Naive B cell (primary cell): ENCODE data around the gene PCAT7. TPM values are rescaled to one million over a fixed set of nuclear protein-coding genes. Genes with fewer than 3 reads are reported as not detected.

Experiments used
- ATAC-seq, 2 donors: fragments of 150-1000 bp; cut with Tn5 transposase; 2 replicates each; pipeline ENCODE4 v1.10.0; 2021; ENCODE audit warnings: low read depth in 2 of 2, mild to moderate bottlenecking in 2 of 2, moderate library complexity in 2 of 2
- DNase-seq: peaks from one replicate; pipeline ENCODE4 v3.0.0; 2022
- H3K27ac Mint-ChIP-seq, 6 donors: one replicate each; pipeline ENCODE4 v1.8.0; 2020 to 2022; ENCODE audit warnings: mild to moderate bottlenecking in 6 of 6, mixed read lengths in 6 of 6, moderate library complexity in 5 of 6, inconsistent platforms in 2 of 6
- H3K27me3 Mint-ChIP-seq, 3 donors: one replicate each; pipeline ENCODE4 v1.8.0; 2021 to 2022; ENCODE audit warnings: mixed read lengths in 3 of 3, mild to moderate bottlenecking in 1 of 3
- H3K36me3 Mint-ChIP-seq, 2 donors: one replicate each; pipeline ENCODE4 v1.8.0; 2020 to 2022; ENCODE audit warnings: mixed read lengths in 2 of 2, inconsistent platforms in 1 of 2, mild to moderate bottlenecking in 1 of 2
- H3K4me1 Mint-ChIP-seq, 3 donors: one replicate each; pipeline ENCODE4 v1.8.0; 2020 to 2022; ENCODE audit warnings: mixed read lengths in 3 of 3, inconsistent platforms in 1 of 3, mild to moderate bottlenecking in 1 of 3, moderate library complexity in 1 of 3
- H3K4me3 Mint-ChIP-seq, 8 donors: one replicate each; pipeline ENCODE4 v1.8.0; 2020 to 2022; ENCODE audit warnings: mild to moderate bottlenecking in 8 of 8, mixed read lengths in 8 of 8, moderate library complexity in 8 of 8, inconsistent platforms in 2 of 8
- H3K9me3 Mint-ChIP-seq, 7 donors: one replicate each; pipeline ENCODE4 v1.8.0; 2020 to 2022; ENCODE audit warnings: mixed read lengths in 7 of 7, mild to moderate bottlenecking in 5 of 7, inconsistent platforms in 2 of 7, moderate library complexity in 1 of 7
- polyA plus RNA-seq, 6 donors: library from polyadenylated mRNA; unstranded; fragments of 300-500 nt; fragmentation: Illumina TruSeq; gene quantifications; one replicate each; pipeline ENCODE4 v1.2.3, GENCODE V29; 2021; ENCODE audit warnings: low read depth in 6 of 6

Gene PCAT7
- polyA plus RNA-seq, 6 donors from 2014 or later = not detected

- H3K36me3 Mint-ChIP-seq = no peaks in the 10 kb centered on the region
- peaks cover 6 to 7% (median 7%) of the 10 kb centered on the region in 3 donors for H3K4me1 Mint-ChIP-seq
- peaks cover 8 to 11% (median 10%) of the 10 kb centered on the region in 3 donors for H3K27me3 Mint-ChIP-seq
- no peak overlapping the region for H3K27ac Mint-ChIP-seq
- H3K4me3 Mint-ChIP-seq = no peak overlapping the region
- peaks cover 0 to 4% (median 0%) of the 10 kb centered on the region in 7 donors for H3K9me3 Mint-ChIP-seq
- ATAC-seq (no peak), DNase-seq (no peak)
Measured at GRCh38 chr9:94599102-94599501, 44.2 kb downstream of the PCAT7 start.

- H3K4me3 Mint-ChIP-seq = no peak overlapping the region
- no peak for ATAC-seq
- no peak for DNase-seq
- peaks cover 0 to 4% (median 0%) of the 10 kb centered on the region in 7 donors for H3K9me3 Mint-ChIP-seq
- H3K4me1 Mint-ChIP-seq = peaks cover 6 to 7% (median 7%) of the 10 kb centered on the region in 3 donors
- no peak overlapping the region for H3K27ac Mint-ChIP-seq
- H3K27me3 Mint-ChIP-seq = peaks cover 10 to 12% (median 12%) of the 10 kb centered on the region in 3 donors
- no peaks in the 10 kb centered on the region for H3K36me3 Mint-ChIP-seq
Measured at GRCh38 chr9:94600258-94600657, 45.4 kb downstream of the PCAT7 start.

GRCh38 chr9:94600715-94601114 is 45.8 kb downstream of the PCAT7 start:
- Mint-ChIP-seq H3K36me3 (no peaks in the 10 kb centered on the region), H3K27ac (no peak overlapping the region), H3K4me1 (peaks cover 6 to 7% (median 7%) of the 10 kb centered on the region in 3 donors), H3K9me3 (peaks cover 0 to 4% (median 0%) of the 10 kb centered on the region in 7 donors), H3K4me3 (no peak overlapping the region), H3K27me3 (peaks cover 12 to 16% (median 15%) of the 10 kb centered on the region in 3 donors)
- ATAC-seq (no peak), DNase-seq (no peak)

GRCh38 chr9:94602666-94603065 is 47.8 kb downstream of the PCAT7 start:
- ATAC-seq = no peak
- Mint-ChIP-seq H3K27me3 (peaks cover 15 to 28% (median 26%) of the 10 kb centered on the region in 3 donors), H3K4me3 (no peak overlapping the region), H3K4me1 (peaks cover 6 to 7% (median 7%) of the 10 kb centered on the region in 3 donors), H3K27ac (peak overlapping the region in 2 of 6 donors; percentile 15 to 27), H3K36me3 (peaks cover 0 to 8% of the 10 kb centered on the region in 2 donors), H3K9me3 (no peaks in the 10 kb centered on the region)
- no peak for DNase-seq

- H3K36me3 Mint-ChIP-seq = peaks cover 0 to 8% of the 10 kb centered on the region in 2 donors
- no peaks in the 10 kb centered on the region for H3K9me3 Mint-ChIP-seq
- H3K27me3 Mint-ChIP-seq = peaks cover 15 to 28% (median 26%) of the 10 kb centered on the region in 3 donors
- H3K4me3 Mint-ChIP-seq = peak overlapping the region in 1 of 8 donors; percentile 6
- peaks cover 6 to 7% (median 7%) of the 10 kb centered on the region in 3 donors for H3K4me1 Mint-ChIP-seq
- peak overlapping the region in 3 of 6 donors; percentile 7 to 51 (median 23) for H3K27ac Mint-ChIP-seq
- ATAC-seq (peak; percentile 67 to 74), DNase-seq (peak; percentile 38)
Measured at GRCh38 chr9:94603259-94604160, 48.6 kb downstream of the PCAT7 start.

GRCh38 chr9:94606646-94607422 is 52.0 kb downstream of the PCAT7 start:
- peak overlapping the region in 1 of 6 donors; percentile 89 for H3K27ac Mint-ChIP-seq
- peaks cover 0 to 1% (median 0%) of the 10 kb centered on the region in 7 donors for H3K9me3 Mint-ChIP-seq
- DNase-seq (no peak), ATAC-seq (no peak)
- H3K4me1 Mint-ChIP-seq = peaks cover 6 to 7% (median 7%) of the 10 kb centered on the region in 3 donors
- H3K4me3 Mint-ChIP-seq = no peak overlapping the region
- H3K36me3 Mint-ChIP-seq = peaks cover 0 to 14% of the 10 kb centered on the region in 2 donors
- H3K27me3 Mint-ChIP-seq = peaks cover 27 to 39% (median 35%) of the 10 kb centered on the region in 3 donors

GRCh38 chr9:94607423-94607691 is 52.5 kb downstream of the PCAT7 start:
- H3K4me1 Mint-ChIP-seq = peaks cover 6 to 7% (median 7%) of the 10 kb centered on the region in 3 donors
- DNase-seq (no peak), ATAC-seq (no peak)
- peak overlapping the region in 1 of 6 donors; percentile 12 for H3K27ac Mint-ChIP-seq
- H3K4me3 Mint-ChIP-seq = no peak overlapping the region
- peaks cover 0 to 14% of the 10 kb centered on the region in 2 donors for H3K36me3 Mint-ChIP-seq
- peaks cover 27 to 40% (median 35%) of the 10 kb centered on the region in 3 donors for H3K27me3 Mint-ChIP-seq
- peaks cover 0 to 1% (median 0%) of the 10 kb centered on the region in 7 donors for H3K9me3 Mint-ChIP-seq

GRCh38 chr9:94610181-94610606 is 55.3 kb downstream of the PCAT7 start:
- H3K27ac Mint-ChIP-seq = no peak overlapping the region
- no peaks in the 10 kb centered on the region for H3K4me1 Mint-ChIP-seq
- DNase-seq = no peak

GRCh38 chr9:94611638-94612068 is 56.8 kb downstream of the PCAT7 start:
- Mint-ChIP-seq H3K9me3 (peaks cover 0 to 1% (median 0%) of the 10 kb centered on the region in 7 donors), H3K4me3 (no peak overlapping the region), H3K4me1 (no peaks in the 10 kb centered on the region), H3K36me3 (peaks cover 0 to 14% of the 10 kb centered on the region in 2 donors), H3K27me3 (peaks cover 17 to 30% (median 17%) of the 10 kb centered on the region in 3 donors), H3K27ac (no peak overlapping the region)
- ATAC-seq (no peak), DNase-seq (no peak)

More at GRCh38 chr9:94610181-94610606, 55.3 kb downstream of the PCAT7 start:
- no peak for ATAC-seq
- Mint-ChIP-seq H3K9me3 (peaks cover 0 to 1% (median 0%) of the 10 kb centered on the region in 7 donors), H3K27me3 (peaks cover 23 to 44% (median 28%) of the 10 kb centered on the region in 3 donors), H3K36me3 (peaks cover 0 to 14% of the 10 kb centered on the region in 2 donors), H3K4me3 (no peak overlapping the region)

GRCh38 chr9:94612071-94612470 is 57.2 kb downstream of the PCAT7 start:
- peak overlapping the region in 1 of 6 donors; percentile 45 for H3K27ac Mint-ChIP-seq
- no peak overlapping the region for H3K4me3 Mint-ChIP-seq
- no peak for DNase-seq
- ATAC-seq = no peak
- H3K36me3 Mint-ChIP-seq = peaks cover 0 to 10% of the 10 kb centered on the region in 2 donors
- H3K4me1 Mint-ChIP-seq = no peaks in the 10 kb centered on the region
- peaks cover 13 to 29% (median 17%) of the 10 kb centered on the region in 3 donors for H3K27me3 Mint-ChIP-seq
- peaks cover 0 to 1% (median 0%) of the 10 kb centered on the region in 7 donors for H3K9me3 Mint-ChIP-seq

- Mint-ChIP-seq H3K4me3 (no peak overlapping the region), H3K9me3 (peaks cover 0 to 1% (median 0%) of the 10 kb centered on the region in 7 donors), H3K27me3 (peaks cover 13 to 26% (median 17%) of the 10 kb centered on the region in 3 donors), H3K36me3 (peaks cover 0 to 7% of the 10 kb centered on the region in 2 donors), H3K4me1 (no peaks in the 10 kb centered on the region), H3K27ac (no peak overlapping the region)
- ATAC-seq (no peak), DNase-seq (no peak)
Measured at GRCh38 chr9:94613003-94613402, 58.1 kb downstream of the PCAT7 start.

- Mint-ChIP-seq H3K4me3 (no peak overlapping the region), H3K36me3 (no peaks in the 10 kb centered on the region), H3K27ac (no peak overlapping the region), H3K4me1 (no peaks in the 10 kb centered on the region), H3K27me3 (peaks cover 4 to 6% (median 5%) of the 10 kb centered on the region in 3 donors), H3K9me3 (no peaks in the 10 kb centered on the region)
- DNase-seq = no peak
- ATAC-seq = no peak
Measured at GRCh38 chr9:94619026-94619425, 64.1 kb downstream of the PCAT7 start.
